ENCODE measurements around the gene MND1.

MND1 gene

GRCh38 chr4:153419029-153419428 lies 74.5 kb downstream of the MND1 start:
- no peaks in the 10 kb centered on the region for H3K4me1 ChIP-seq (ENCODE audit: control insufficient read depth, insufficient read depth, low read length, unreplicated experiment)
- no peaks in the 10 kb centered on the region for H3K27me3 ChIP-seq (ENCODE audit: insufficient read depth, low read length)
- H3K4me3 ChIP-seq (ENCODE audit: low read depth, low read length): no peak overlapping the region
- no peaks in the 10 kb centered on the region for H3K79me2 ChIP-seq (ENCODE audit: control insufficient read depth, insufficient read depth, low read length, unreplicated experiment)
- no peaks in the 10 kb centered on the region for H3K36me3 ChIP-seq (ENCODE audit: insufficient read depth, low read length)
- no peak overlapping the region for H3K27ac ChIP-seq (ENCODE audit: low read depth, low read length)
- no peak overlapping the region for H2AFZ ChIP-seq (ENCODE audit: low read length, unreplicated experiment)

- Histone ChIP-seq H3K36me3 (ENCODE audit: insufficient read depth, low read length) (no peaks in the 10 kb centered on the region), H3K4me3 (ENCODE audit: low read depth, low read length) (no peak overlapping the region), H3K4me1 (ENCODE audit: control insufficient read depth, insufficient read depth, low read length, unreplicated experiment) (no peaks in the 10 kb centered on the region), H2AFZ (ENCODE audit: low read length, unreplicated experiment) (no peak overlapping the region), H3K27ac (ENCODE audit: low read depth, low read length) (no peak overlapping the region), H3K79me2 (ENCODE audit: control insufficient read depth, insufficient read depth, low read length, unreplicated experiment) (no peaks in the 10 kb centered on the region), H3K27me3 (ENCODE audit: insufficient read depth, low read length) (no peaks in the 10 kb centered on the region)
Observed at GRCh38 chr4:153419673-153420278, 75.3 kb downstream of the MND1 start.

GRCh38 chr4:153420361-153420760 lies 75.9 kb downstream of the MND1 start:
- Histone ChIP-seq H3K79me2 (ENCODE audit: control insufficient read depth, insufficient read depth, low read length, unreplicated experiment) (no peaks in the 10 kb centered on the region), H2AFZ (ENCODE audit: low read length, unreplicated experiment) (no peak overlapping the region), H3K36me3 (ENCODE audit: insufficient read depth, low read length) (no peaks in the 10 kb centered on the region), H3K27ac (ENCODE audit: low read depth, low read length) (no peak overlapping the region), H3K27me3 (ENCODE audit: insufficient read depth, low read length) (no peaks in the 10 kb centered on the region), H3K4me1 (ENCODE audit: control insufficient read depth, insufficient read depth, low read length, unreplicated experiment) (no peaks in the 10 kb centered on the region), H3K4me3 (ENCODE audit: low read depth, low read length) (no peak overlapping the region)

GRCh38 chr4:153421941-153422340 lies 77.5 kb downstream of the MND1 start:
- H3K27ac ChIP-seq (ENCODE audit: low read depth, low read length): no peak overlapping the region
- no peak overlapping the region for H2AFZ ChIP-seq (ENCODE audit: low read length, unreplicated experiment)
- no peak overlapping the region for H3K4me3 ChIP-seq (ENCODE audit: low read depth, low read length)
- no peaks in the 10 kb centered on the region for H3K27me3 ChIP-seq (ENCODE audit: insufficient read depth, low read length)
- no peaks in the 10 kb centered on the region for H3K4me1 ChIP-seq (ENCODE audit: control insufficient read depth, insufficient read depth, low read length, unreplicated experiment)
- no peaks in the 10 kb centered on the region for H3K36me3 ChIP-seq (ENCODE audit: insufficient read depth, low read length)
- no peaks in the 10 kb centered on the region for H3K79me2 ChIP-seq (ENCODE audit: control insufficient read depth, insufficient read depth, low read length, unreplicated experiment)

- no peak overlapping the region for H3K4me3 ChIP-seq (ENCODE audit: low read depth, low read length)
Observed at GRCh38 chr4:153426207-153426885, 81.9 kb downstream of the MND1 start.

DNA sequence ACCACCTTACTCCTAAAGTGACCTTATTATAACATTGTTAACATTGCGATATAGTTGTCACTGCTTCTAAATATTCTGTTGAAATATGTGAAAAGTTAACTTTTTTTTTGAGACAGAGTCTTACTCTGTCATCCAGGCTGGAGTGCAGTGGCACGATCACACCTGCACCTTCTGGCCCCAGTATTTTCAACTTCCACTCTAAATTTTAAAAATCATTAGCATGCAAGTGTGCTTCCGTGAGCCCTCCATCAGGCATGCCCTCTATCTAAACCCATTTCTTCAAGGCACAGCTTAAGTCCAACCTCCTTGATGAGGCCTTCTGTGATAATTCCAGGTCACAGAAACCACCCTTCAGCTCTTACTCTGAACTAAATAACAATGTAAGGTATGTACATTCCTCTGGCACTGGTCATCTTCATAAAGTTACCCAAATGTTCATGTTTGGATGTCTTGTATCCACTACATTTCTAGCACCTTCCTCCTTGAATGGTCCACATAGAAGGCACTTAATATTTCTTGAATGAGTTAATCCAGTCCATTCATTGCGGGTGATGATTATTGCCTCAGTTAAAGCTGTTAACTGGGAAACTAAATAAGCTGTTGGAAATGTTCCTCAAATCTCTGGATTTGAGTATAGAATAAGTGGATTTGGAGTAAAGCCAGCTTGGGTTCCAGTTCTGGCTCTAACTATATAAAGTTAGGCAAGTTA lies 83.0 kb downstream of the MND1 start:
- Histone ChIP-seq H3K79me2 (ENCODE audit: control insufficient read depth, insufficient read depth, low read length, unreplicated experiment) (no peaks in the 10 kb centered on the region), H2AFZ (ENCODE audit: low read length, unreplicated experiment) (no peak overlapping the region), H3K4me1 (ENCODE audit: control insufficient read depth, insufficient read depth, low read length, unreplicated experiment) (peaks cover 6% of the 10 kb centered on the region), H3K27me3 (ENCODE audit: insufficient read depth, low read length) (no peaks in the 10 kb centered on the region), H3K36me3 (ENCODE audit: insufficient read depth, low read length) (no peaks in the 10 kb centered on the region), H3K4me3 (ENCODE audit: low read depth, low read length) (no peak overlapping the region), H3K27ac (ENCODE audit: low read depth, low read length) (no peak overlapping the region)

More at GRCh38 chr4:153426207-153426885, 81.9 kb downstream of the MND1 start:
- Histone ChIP-seq H3K36me3 (ENCODE audit: insufficient read depth, low read length) (no peaks in the 10 kb centered on the region), H3K27ac (ENCODE audit: low read depth, low read length) (no peak overlapping the region), H3K27me3 (ENCODE audit: insufficient read depth, low read length) (no peaks in the 10 kb centered on the region), H3K79me2 (ENCODE audit: control insufficient read depth, insufficient read depth, low read length, unreplicated experiment) (no peaks in the 10 kb centered on the region), H3K4me1 (ENCODE audit: control insufficient read depth, insufficient read depth, low read length, unreplicated experiment) (peaks cover 6% of the 10 kb centered on the region), H2AFZ (ENCODE audit: low read length, unreplicated experiment) (no peak overlapping the region)

GRCh38 chr4:153428941-153429475 lies 84.5 kb downstream of the MND1 start:
- no peak overlapping the region for H2AFZ ChIP-seq (ENCODE audit: low read length, unreplicated experiment)
- no peaks in the 10 kb centered on the region for H3K36me3 ChIP-seq (ENCODE audit: insufficient read depth, low read length)
- no peaks in the 10 kb centered on the region for H3K79me2 ChIP-seq (ENCODE audit: control insufficient read depth, insufficient read depth, low read length, unreplicated experiment)
- peaks cover 11% of the 10 kb centered on the region for H3K4me1 ChIP-seq (ENCODE audit: control insufficient read depth, insufficient read depth, low read length, unreplicated experiment)
- H3K4me3 ChIP-seq (ENCODE audit: low read depth, low read length): no peak overlapping the region
- H3K27ac ChIP-seq (ENCODE audit: low read depth, low read length): no peak overlapping the region
- H3K27me3 ChIP-seq (ENCODE audit: insufficient read depth, low read length): no peaks in the 10 kb centered on the region

DNA sequence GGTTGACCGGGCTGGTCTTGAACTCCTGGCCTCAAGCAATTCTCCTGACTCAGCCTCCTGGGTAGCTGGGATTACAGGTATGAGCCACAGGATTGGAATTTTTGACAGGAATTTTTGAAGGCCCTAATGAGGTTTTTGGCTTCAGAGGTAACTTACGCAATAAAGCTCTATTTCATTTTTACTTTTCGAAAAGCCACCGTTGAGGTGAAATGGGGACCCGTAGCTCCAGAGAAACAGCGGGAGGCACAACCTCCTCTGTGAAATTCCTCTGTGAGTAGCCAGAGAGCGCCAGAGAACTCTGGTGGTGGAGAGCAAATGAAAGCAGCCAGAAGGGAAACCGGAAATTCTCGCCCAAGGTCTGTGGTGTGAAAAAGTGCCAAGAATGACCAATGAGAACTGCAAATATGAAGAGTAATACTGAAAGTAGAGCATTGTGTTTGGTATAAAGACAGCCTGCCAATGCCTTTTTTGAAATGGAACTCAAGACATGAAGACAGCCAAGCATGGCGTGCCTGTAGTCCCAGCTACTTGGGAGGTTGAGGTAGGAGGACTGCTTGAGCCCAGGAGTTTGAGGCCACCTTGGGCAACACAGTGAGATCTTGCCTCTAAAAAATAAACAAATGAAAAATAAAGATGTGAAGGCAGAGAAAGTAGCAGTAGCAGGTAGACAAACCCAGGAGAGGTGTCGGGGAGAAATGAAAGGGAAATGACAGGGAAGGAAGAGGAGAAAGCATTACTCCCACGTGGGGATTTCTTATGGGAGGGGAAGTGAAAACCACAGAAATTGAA lies 88.7 kb downstream of the MND1 start:
- H3K27ac ChIP-seq (ENCODE audit: low read depth, low read length): peak overlapping the region; percentile 34
- peak overlapping the region; percentile 16 for H2AFZ ChIP-seq (ENCODE audit: low read length, unreplicated experiment)
- no peaks in the 10 kb centered on the region for H3K36me3 ChIP-seq (ENCODE audit: insufficient read depth, low read length)
- peaks cover 5% of the 10 kb centered on the region for H3K4me1 ChIP-seq (ENCODE audit: control insufficient read depth, insufficient read depth, low read length, unreplicated experiment)
- no peak overlapping the region for H3K4me3 ChIP-seq (ENCODE audit: low read depth, low read length)
- H3K79me2 ChIP-seq (ENCODE audit: control insufficient read depth, insufficient read depth, low read length, unreplicated experiment): no peaks in the 10 kb centered on the region
- no peaks in the 10 kb centered on the region for H3K27me3 ChIP-seq (ENCODE audit: insufficient read depth, low read length)

GRCh38 chr4:153433754-153434105 lies 89.2 kb downstream of the MND1 start:
- Histone ChIP-seq H2AFZ (ENCODE audit: low read length, unreplicated experiment) (peak overlapping the region; percentile 16), H3K27ac (ENCODE audit: low read depth, low read length) (peak overlapping the region; percentile 34; the same call in 1 of the 2 replicates), H3K36me3 (ENCODE audit: insufficient read depth, low read length) (no peaks in the 10 kb centered on the region), H3K79me2 (ENCODE audit: control insufficient read depth, insufficient read depth, low read length, unreplicated experiment) (no peaks in the 10 kb centered on the region), H3K27me3 (ENCODE audit: insufficient read depth, low read length) (no peaks in the 10 kb centered on the region), H3K4me1 (ENCODE audit: control insufficient read depth, insufficient read depth, low read length, unreplicated experiment) (peaks cover 5% of the 10 kb centered on the region), H3K4me3 (ENCODE audit: low read depth, low read length) (no peak overlapping the region)

DNA sequence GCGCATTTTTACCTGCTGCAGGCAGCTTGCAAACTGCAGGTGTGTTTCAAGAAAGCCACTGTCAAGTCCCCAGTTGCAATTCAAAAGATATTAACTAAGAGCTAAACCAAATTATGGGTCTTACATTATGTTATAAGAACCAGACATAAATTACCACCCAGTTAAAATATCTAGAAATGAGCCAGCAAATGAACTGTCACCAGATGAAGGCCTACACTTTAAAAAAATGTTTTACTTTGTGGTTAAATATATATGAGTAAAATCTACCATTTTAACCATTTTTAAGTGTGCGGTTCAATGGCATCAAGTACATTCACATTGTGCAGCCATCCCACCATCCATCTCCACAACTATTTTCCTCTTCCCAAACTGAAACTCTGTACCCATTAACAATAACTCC lies 89.7 kb downstream of the MND1 start:
- Histone ChIP-seq H3K79me2 (ENCODE audit: control insufficient read depth, insufficient read depth, low read length, unreplicated experiment) (no peaks in the 10 kb centered on the region), H3K36me3 (ENCODE audit: insufficient read depth, low read length) (no peaks in the 10 kb centered on the region), H2AFZ (ENCODE audit: low read length, unreplicated experiment) (no peak overlapping the region), H3K27ac (ENCODE audit: low read depth, low read length) (no peak overlapping the region), H3K4me1 (ENCODE audit: control insufficient read depth, insufficient read depth, low read length, unreplicated experiment) (peaks cover 5% of the 10 kb centered on the region), H3K4me3 (ENCODE audit: low read depth, low read length) (no peak overlapping the region), H3K27me3 (ENCODE audit: insufficient read depth, low read length) (no peaks in the 10 kb centered on the region)
